Thyroid gland (tissue), 4 donors: ENCODE results near the gene HES3. TPM values are rescaled to one million over a fixed set of nuclear protein-coding genes. Genes with fewer than 3 reads are reported as not detected.

ENCODE experiments used
- DNase-seq, 2 donors: peaks; one replicate each; pipeline ENCODE4 v3.0.0-alpha.2; 2019
- H3K27ac ChIP-seq, 3 donors: fragments of 200-600 bp; sonication (generic); 1 replicate in 2 of 3; 2 replicates in 1 of 3; pipeline ENCODE4 v1.5.1; 2016 to 2019; ENCODE audit warnings: mild to moderate bottlenecking in 1 of 3, moderate library complexity in 1 of 3
- H3K27me3 ChIP-seq: fragments of 200-600 bp; sonication (generic); one replicate; pipeline ENCODE4 v1.5.1; 2019
- H3K36me3 ChIP-seq, 2 donors: fragments of 200-600 bp; sonication (generic); one replicate each; pipeline ENCODE4 v1.5.1; 2016 to 2019
- H3K4me1 ChIP-seq, 2 donors: fragments of 200-600 bp; sonication (generic); one replicate each; pipeline ENCODE4 v1.5.1; 2017 to 2019
- H3K4me3 ChIP-seq, 3 donors: fragments of 200-600 bp; sonication (generic); replicated peaks in 1 of 3; 1 replicate in 2 of 3; 2 replicates in 1 of 3; pipeline ENCODE4 v1.5.1; 2016; ENCODE audit warnings: mild to moderate bottlenecking in 1 of 3
- H3K9me3 ChIP-seq: fragments of 200-600 bp; sonication (generic); one replicate; pipeline ENCODE4 v1.5.1; 2017
- CTCF ChIP-seq, 6 experiments: fragments of 200-600 bp in 3 of 6; fragments of 450-650 bp in 3 of 6; sonication (generic) in 3 of 6; IDR thresholded peaks; one replicate each; pipeline ENCODE4 v1.5.1; 2016 to 2019; ENCODE audit warnings: antibody characterized with exemption in 6 of 6, mild to moderate bottlenecking in 2 of 6, inconsistent platforms in 1 of 6, moderate library complexity in 1 of 6
- POLR2A ChIP-seq, 2 donors: fragments of 450-650 bp; IDR thresholded peaks; one replicate each; pipeline ENCODE4 v1.6.1; 2017; ENCODE audit warnings: antibody characterized with exemption in 2 of 2, mild to moderate bottlenecking in 2 of 2, moderate library complexity in 1 of 2
- whole genome bisulfite sequencing, 2 donors: methylation state at CpG; one replicate each; pipeline ENCODE4 v1.1.5; 2017; 5-methylcytosine and 5-hydroxymethylcytosine counted together
- intact Hi-C: fragments of 100-400 bp; cut with DNase I; formaldehyde crosslinking; loops from one replicate; pipeline ENCODE4 v1.15.1; 2023
- total RNA-seq, 4 donors: library from RNA; depleted of rRNA; stranded (reverse); fragments of >200 nt; gene quantifications; one replicate each; pipeline ENCODE4 v1.2.3, GENCODE V29; 2016

HES3 gene
- total RNA-seq, 4 donors from 2014 or later: not detected

- no peak for DNase-seq
- Histone ChIP-seq H3K36me3 (no peaks in the 10 kb centered on the region), H3K27me3 (no peaks in the 10 kb centered on the region), H3K4me3 (no peak overlapping the region), H3K4me1 (no peaks in the 10 kb centered on the region), H3K27ac (no peak overlapping the region), H3K9me3 (no peaks in the 10 kb centered on the region)
- TF ChIP-seq POLR2A (IDR thresholded peaks at IDR 0.05) (no peak), CTCF (IDR thresholded peaks at IDR 0.05) (no peak)
- 91 to 95% methylated on average over 6 to 8 of the region's 9 CpGs for WGBS, 2 donors
- intact Hi-C loops: no loop called here
Measured at GRCh38 chr1:6272452-6272851, 28.5 kb downstream of the HES3 start.

- H3K27me3 ChIP-seq: no peaks in the 10 kb centered on the region
- H3K4me1 ChIP-seq: no peaks in the 10 kb centered on the region
- TF ChIP-seq CTCF (IDR thresholded peaks at IDR 0.05) (no peak), POLR2A (IDR thresholded peaks at IDR 0.05) (no peak)
- no peak for DNase-seq
- no peak overlapping the region for H3K4me3 ChIP-seq
- WGBS, 2 donors: 87 to 93% methylated on average over 4 to 6 of the region's 6 CpGs
- H3K36me3 ChIP-seq: no peaks in the 10 kb centered on the region
- intact Hi-C loops: no loop called here
- H3K27ac ChIP-seq: no peak overlapping the region
- no peaks in the 10 kb centered on the region for H3K9me3 ChIP-seq
Measured at GRCh38 chr1:6272868-6273267, 28.9 kb downstream of the HES3 start.

GRCh38 chr1:6273380-6273891 is 29.5 kb downstream of the HES3 start:
- 95 to 97% methylated on average over 18 to 19 of the region's 19 CpGs for WGBS, 2 donors
- H3K36me3 ChIP-seq: no peaks in the 10 kb centered on the region
- no peaks in the 10 kb centered on the region for H3K27me3 ChIP-seq
- TF ChIP-seq POLR2A (IDR thresholded peaks at IDR 0.05) (no peak), CTCF (IDR thresholded peaks at IDR 0.05) (no peak)
- no peak overlapping the region for H3K4me3 ChIP-seq
- H3K27ac ChIP-seq: no peak overlapping the region
- intact Hi-C loops: no loop called here
- no peak for DNase-seq
- H3K4me1 ChIP-seq: no peaks in the 10 kb centered on the region
- no peaks in the 10 kb centered on the region for H3K9me3 ChIP-seq

- TF ChIP-seq CTCF (IDR thresholded peaks at IDR 0.05): no peak
- Histone ChIP-seq H3K9me3 (no peaks in the 10 kb centered on the region), H3K27ac (no peak overlapping the region), H3K4me3 (no peak overlapping the region), H3K36me3 (no peaks in the 10 kb centered on the region), H3K27me3 (no peaks in the 10 kb centered on the region), H3K4me1 (no peaks in the 10 kb centered on the region)
- intact Hi-C loops: no loop called here
- 96 to 100% methylated on average over 2 to 8 of the region's 11 CpGs for WGBS, 2 donors
- no peak for DNase-seq
Measured at GRCh38 chr1:6274102-6274501, 30.1 kb downstream of the HES3 start.

GRCh38 chr1:6274622-6275139 is 30.7 kb downstream of the HES3 start:
- no peak overlapping the region for H3K4me3 ChIP-seq
- 98 to 99% methylated on average over 13 of the region's 16 CpGs for WGBS, 2 donors
- no peak overlapping the region for H3K27ac ChIP-seq
- H3K27me3 ChIP-seq: no peaks in the 10 kb centered on the region
- DNase-seq: no peak
- intact Hi-C loops: no loop called here
- H3K36me3 ChIP-seq: no peaks in the 10 kb centered on the region
- H3K9me3 ChIP-seq: no peaks in the 10 kb centered on the region
- no peaks in the 10 kb centered on the region for H3K4me1 ChIP-seq
- no peak for TF ChIP-seq POLR2A (IDR thresholded peaks at IDR 0.05)
- no peak for TF ChIP-seq CTCF (IDR thresholded peaks at IDR 0.05)
